ENCODE measurements around the gene SEMA3D.

SEMA3D gene

DNA sequence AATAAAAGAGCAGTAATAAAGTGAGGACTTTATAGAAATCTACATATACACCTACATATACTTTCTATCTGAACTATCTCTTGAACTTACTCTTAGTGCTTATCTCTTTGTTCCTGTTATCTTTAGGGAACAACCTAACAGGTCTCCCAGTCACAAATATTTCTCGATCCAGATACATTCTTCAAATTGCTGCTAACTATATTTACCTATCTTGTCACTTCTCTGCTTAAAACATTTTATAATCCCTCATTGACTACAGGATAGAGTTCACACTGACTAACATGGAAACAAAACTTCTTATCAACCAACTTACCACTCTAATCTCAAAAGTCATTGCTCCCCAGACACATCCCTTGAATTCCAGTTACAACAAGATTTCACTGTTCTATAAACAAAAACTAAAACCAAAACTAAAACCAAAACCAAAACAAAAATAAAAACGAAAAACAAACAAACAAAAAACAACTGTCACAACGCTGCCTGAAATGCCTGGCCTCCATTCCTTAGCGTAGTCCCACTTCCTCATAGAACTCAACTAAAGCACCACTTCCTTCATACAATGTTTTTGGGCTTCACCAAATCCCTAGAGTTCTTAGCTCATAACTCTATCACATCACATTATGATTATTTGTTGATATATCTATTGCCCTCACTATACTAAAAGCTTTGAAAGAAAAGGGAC lies 134.7 kb downstream of the SEMA3D start:
- no peak for DNase-seq (ENCODE audit: extremely low read depth, low read depth)
- TF ChIP-seq, protein P1, sequence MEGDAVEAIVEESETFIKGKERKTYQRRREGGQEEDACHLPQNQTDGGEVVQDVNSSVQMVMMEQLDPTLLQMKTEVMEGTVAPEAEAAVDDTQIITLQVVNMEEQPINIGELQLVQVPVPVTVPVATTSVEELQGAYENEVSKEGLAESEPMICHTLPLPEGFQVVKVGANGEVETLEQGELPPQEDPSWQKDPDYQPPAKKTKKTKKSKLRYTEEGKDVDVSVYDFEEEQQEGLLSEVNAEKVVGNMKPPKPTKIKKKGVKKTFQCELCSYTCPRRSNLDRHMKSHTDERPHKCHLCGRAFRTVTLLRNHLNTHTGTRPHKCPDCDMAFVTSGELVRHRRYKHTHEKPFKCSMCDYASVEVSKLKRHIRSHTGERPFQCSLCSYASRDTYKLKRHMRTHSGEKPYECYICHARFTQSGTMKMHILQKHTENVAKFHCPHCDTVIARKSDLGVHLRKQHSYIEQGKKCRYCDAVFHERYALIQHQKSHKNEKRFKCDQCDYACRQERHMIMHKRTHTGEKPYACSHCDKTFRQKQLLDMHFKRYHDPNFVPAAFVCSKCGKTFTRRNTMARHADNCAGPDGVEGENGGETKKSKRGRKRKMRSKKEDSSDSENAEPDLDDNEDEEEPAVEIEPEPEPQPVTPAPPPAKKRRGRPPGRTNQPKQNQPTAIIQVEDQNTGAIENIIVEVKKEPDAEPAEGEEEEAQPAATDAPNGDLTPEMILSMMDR (IDR thresholded peaks at IDR 0.05; ENCODE audit: low read depth, low read length): no peak

DNA sequence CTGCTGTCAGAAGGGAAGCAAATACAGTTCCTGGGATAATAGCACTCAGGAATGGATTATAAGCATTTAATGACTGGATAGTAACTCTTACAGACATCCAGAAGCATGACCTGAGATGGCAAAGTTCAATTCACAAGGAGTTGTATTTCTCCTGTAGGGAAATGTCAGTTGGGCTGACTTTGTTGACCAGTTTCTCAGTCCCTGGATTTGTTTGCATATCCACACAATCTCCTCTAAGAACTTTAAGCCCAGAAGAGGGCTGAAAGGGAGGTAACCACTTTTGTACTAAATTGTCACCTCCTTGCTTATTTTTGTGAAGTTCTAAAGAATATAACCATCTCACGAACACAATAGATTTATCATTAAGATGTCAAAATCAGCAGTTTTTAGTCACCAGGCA lies 140.3 kb downstream of the SEMA3D start:
- TF ChIP-seq, protein P1 (IDR thresholded peaks at IDR 0.05; ENCODE audit: low read depth, low read length): no peak
- DNase-seq (ENCODE audit: extremely low read depth, low read depth): no peak

GRCh38 chr7:85041605-85042216 lies 145.1 kb downstream of the SEMA3D start:
- DNase-seq (ENCODE audit: extremely low read depth, low read depth): peak; percentile 41
- TF ChIP-seq, protein P1 (IDR thresholded peaks at IDR 0.05; ENCODE audit: low read depth, low read length): peak; percentile 72

DNA sequence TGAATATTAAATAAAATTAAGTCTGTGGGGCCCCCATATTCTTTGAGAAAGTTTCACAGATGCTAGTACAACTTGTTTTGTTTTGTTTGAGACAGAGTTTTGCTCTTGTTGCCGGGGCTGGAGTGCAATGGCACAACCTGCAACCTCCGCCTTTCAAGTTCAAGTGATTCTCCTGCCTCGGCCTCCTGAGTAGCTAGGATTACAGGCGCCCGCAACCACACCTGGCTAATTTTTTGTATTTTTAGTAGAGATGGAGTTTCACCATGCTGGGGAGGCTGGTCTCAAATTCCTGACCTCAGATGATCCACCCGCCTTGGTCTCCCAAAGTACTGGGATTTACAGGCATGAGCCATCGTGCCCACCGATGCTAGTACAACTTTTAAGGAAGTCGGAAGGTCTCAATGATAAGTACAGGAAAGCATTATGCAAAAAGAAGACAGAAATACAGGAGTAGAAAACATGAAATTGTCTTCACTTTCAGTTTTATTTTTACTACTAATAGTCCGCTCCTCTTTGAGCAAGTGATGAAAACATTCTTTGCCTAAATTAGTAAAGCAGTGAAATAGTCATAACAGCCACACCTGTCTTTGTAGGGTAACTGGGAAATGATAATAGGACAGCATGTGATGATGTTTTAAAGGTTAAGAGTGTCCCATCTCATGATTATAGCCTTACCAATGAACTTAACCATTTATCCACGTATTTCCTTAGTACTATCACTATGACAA lies 147.5 kb downstream of the SEMA3D start:
- TF ChIP-seq, protein P1 (IDR thresholded peaks at IDR 0.05; ENCODE audit: low read depth, low read length): no peak
- no peak for DNase-seq (ENCODE audit: extremely low read depth, low read depth)

DNA sequence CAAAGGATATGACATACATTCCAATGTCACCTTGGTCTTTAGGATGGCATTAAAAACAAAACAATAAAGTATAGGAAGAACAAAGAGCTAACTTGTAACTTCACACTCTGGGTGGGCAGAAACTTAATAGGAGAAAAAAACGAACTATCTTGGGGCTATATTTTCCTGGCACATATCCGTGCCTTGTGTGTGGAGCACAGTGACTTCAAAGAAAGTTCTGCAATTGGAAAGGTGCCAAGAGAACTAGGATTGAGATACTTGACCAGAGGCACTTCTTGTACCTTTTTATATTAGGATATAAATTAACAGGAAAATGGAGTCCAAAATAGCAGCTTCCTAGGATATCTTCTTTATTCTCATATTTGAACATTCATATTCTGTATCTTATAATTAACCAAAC lies 148.4 kb downstream of the SEMA3D start:
- DNase-seq (ENCODE audit: extremely low read depth, low read depth): no peak
- TF ChIP-seq, protein P1 (IDR thresholded peaks at IDR 0.05; ENCODE audit: low read depth, low read length): no peak

DNA sequence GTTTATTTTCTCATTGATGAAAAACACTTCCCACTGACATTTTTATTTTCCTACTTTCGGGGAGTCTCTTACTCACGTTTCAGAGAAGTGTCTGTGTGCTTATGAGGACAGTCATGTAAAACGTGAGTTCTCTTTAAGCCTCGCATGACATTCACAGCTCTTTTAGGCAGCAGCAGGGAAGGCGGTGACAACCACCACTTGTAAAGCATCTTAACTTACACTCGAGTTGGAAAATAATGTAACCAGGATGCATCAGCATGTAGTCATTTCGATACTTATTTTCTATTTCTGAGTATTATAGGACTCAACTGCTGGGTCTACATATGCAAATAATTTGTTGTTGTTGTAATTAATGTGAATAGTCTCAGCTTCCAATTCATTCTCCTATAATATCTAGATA lies 153.6 kb downstream of the SEMA3D start:
- TF ChIP-seq, protein P1 (IDR thresholded peaks at IDR 0.05; ENCODE audit: low read depth, low read length): no peak
- DNase-seq (ENCODE audit: extremely low read depth, low read depth): no peak

- no peak for DNase-seq (ENCODE audit: extremely low read depth, low read depth)
- TF ChIP-seq, protein P1 (IDR thresholded peaks at IDR 0.05; ENCODE audit: low read depth, low read length): no peak
These were observed 155.4 kb downstream of the SEMA3D start for GRCh38 chr7:85031475-85031874.
